Activated CD8-positive, alpha-beta T cell treated with anti-CD3 and anti-CD28 coated beads, Interleukin-2, amount 10 ng/mL, durations not matched to agents 7 days and 5 days (primary cell): ENCODE results near the gene DPH6. TPM values are rescaled to one million over a fixed set of nuclear protein-coding genes. Genes with fewer than 3 reads are reported as not detected.

ENCODE experiments used
- ATAC-seq: fragments of 150-1000 bp; cut with Tn5 transposase; one replicate; pipeline ENCODE4 v1.10.0; 2021; ENCODE audit warnings: moderate library complexity
- CTCF ChIA-PET: fragments of 350-600 bp; sonication (Branson Sonifier 250); formaldehyde crosslinking; loops from one replicate; lab custom pipeline; 2021; ENCODE audit warnings: antibody characterized with exemption; lab: Charles Lee
- POLR2A ChIA-PET: fragments of 350-600 bp; sonication (Branson Sonifier 250); formaldehyde crosslinking; loops from one replicate; lab custom pipeline; 2021; ENCODE audit warnings: antibody characterized with exemption; lab: Charles Lee
- DNase-seq: peaks from one replicate; pipeline ENCODE4 v3.0.0-alpha.2; 2020
- H3K27ac Mint-ChIP-seq: one replicate; pipeline ENCODE4 v1.8.0; 2021; ENCODE audit warnings: mild to moderate bottlenecking, mixed read lengths
- H3K27me3 Mint-ChIP-seq: one replicate; pipeline ENCODE4 v1.8.0; 2021; ENCODE audit warnings: low read depth, mixed read lengths
- H3K36me3 Mint-ChIP-seq: one replicate; pipeline ENCODE4 v1.8.0; 2021; ENCODE audit warnings: low read depth, mixed read lengths
- H3K4me1 Mint-ChIP-seq: one replicate; pipeline ENCODE4 v1.8.0; 2021; ENCODE audit warnings: low read depth, mixed read lengths
- H3K4me3 Mint-ChIP-seq: one replicate; pipeline ENCODE4 v1.8.0; 2021; ENCODE audit warnings: mild to moderate bottlenecking, mixed read lengths
- H3K9me3 Mint-ChIP-seq: one replicate; pipeline ENCODE4 v1.8.0; 2022; ENCODE audit warnings: mixed read lengths; ENCODE audit not compliant: insufficient read depth
- microRNA-seq: library from miRNA; unstranded; fragments of <30 nt; microRNA quantifications from one replicate; pipeline ENCODE4 v1.2.0, GENCODE V29; 2022
- total RNA-seq, 2 experiments: library from RNA; stranded (reverse); gene quantifications; one replicate each; pipeline ENCODE4 v1.2.3, GENCODE V29; 2021

DPH6 gene
- total RNA-seq, 2 experiments from 2014 or later, result 10.0 to 10.1 TPM

DNA sequence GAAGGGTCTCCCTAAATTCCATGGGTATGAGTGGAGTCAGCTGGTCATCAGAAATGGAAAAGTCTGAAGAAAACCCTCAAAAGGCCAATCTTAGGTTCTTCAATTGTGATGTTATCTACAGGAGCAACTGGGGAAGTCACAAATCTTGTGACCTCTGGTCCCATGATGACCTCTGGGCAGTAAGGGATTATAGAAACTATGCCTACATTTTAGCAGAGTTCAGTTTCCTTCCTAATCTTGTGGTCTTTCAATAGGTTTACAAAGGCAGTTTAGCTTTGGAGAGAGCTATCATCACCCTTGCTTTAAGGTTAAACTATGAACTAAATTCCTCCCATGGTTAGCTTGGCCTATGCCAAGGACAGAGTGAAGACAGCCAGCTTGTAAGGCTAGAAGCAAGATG, 225.1 kb downstream of the DPH6 start:
- no peaks in the 10 kb centered on the region for H3K36me3 Mint-ChIP-seq

More for the DNA sequence above, 225.1 kb downstream of the DPH6 start:
- DNase-seq (no peak), ATAC-seq (no peak)
- Mint-ChIP-seq H3K27ac (no peak overlapping the region), H3K27me3 (no peaks in the 10 kb centered on the region), H3K4me3 (no peak overlapping the region), H3K9me3 (no peaks in the 10 kb centered on the region), H3K4me1 (no peaks in the 10 kb centered on the region)
- CTCF ChIA-PET, result no interaction called here
- POLR2A ChIA-PET, result no interaction called here

Small RNAs within 50 kb of the gene (microRNA-seq; reads per million reads assigned to microRNA genes)
- not detected for gene MIR3942
